Neural progenitor cell (in vitro differentiated cells): ENCODE results near the gene ADRA2A. TPM values are rescaled to one million over a fixed set of nuclear protein-coding genes. Genes with fewer than 3 reads are reported as not detected.
A peak's percentile ranks its signal among the peaks of the same experiment; 100 is the strongest.

ENCODE experiments used
- DNase-seq: peaks from one replicate; pipeline ENCODE4 v3.0.0-alpha.2; 2016; ENCODE audit warnings: low spot score
- H2AFZ ChIP-seq: fragments of 200-600 bp; sonication (generic); replicated peaks from 2 replicates; pipeline ENCODE4 v1.6.1; 2016; ENCODE audit warnings: antibody characterized with exemption
- H3F3A ChIP-seq: fragments of 200-600 bp; sonication (generic); 2 replicates; pipeline ENCODE4 v1.6.1; 2016; ENCODE audit warnings: antibody characterized with exemption, low read depth
- H3K27ac ChIP-seq: fragments of 200-600 bp; sonication (generic); 2 replicates; pipeline ENCODE4 v1.5.1; 2016; ENCODE audit warnings: mild to moderate bottlenecking
- H3K27me3 ChIP-seq: fragments of 200-600 bp; sonication (generic); 2 replicates; pipeline ENCODE4 v1.6.1; 2016; ENCODE audit warnings: mild to moderate bottlenecking, moderate library complexity
- H3K36me3 ChIP-seq: fragments of 200-600 bp; sonication (generic); 2 replicates; pipeline ENCODE4 v1.5.1; 2016
- H3K4me1 ChIP-seq: fragments of 200-600 bp; sonication (generic); 2 replicates; pipeline ENCODE4 v1.6.1; 2016; ENCODE audit warnings: mixed run types
- H3K4me2 ChIP-seq: fragments of 200-600 bp; sonication (generic); 2 replicates; pipeline ENCODE4 v1.6.1; 2016
- H3K4me3 ChIP-seq: fragments of 200-600 bp; sonication (generic); 2 replicates; pipeline ENCODE4 v1.5.1; 2016
- H3K79me2 ChIP-seq: fragments of 200-600 bp; sonication (generic); 2 replicates; pipeline ENCODE4 v1.6.1; 2016; ENCODE audit warnings: low read depth
- H3K9ac ChIP-seq: fragments of 200-600 bp; sonication (generic); 2 replicates; pipeline ENCODE4 v1.6.1; 2016
- H3K9me3 ChIP-seq: fragments of 200-600 bp; sonication (generic); 2 replicates; pipeline ENCODE4 v1.5.1; 2016; ENCODE audit warnings: low read depth
- H4K20me1 ChIP-seq: fragments of 200-600 bp; sonication (generic); 2 replicates; pipeline ENCODE4 v1.6.1; 2016; ENCODE audit warnings: low read depth
- H3K27ac Mint-ChIP-seq: 3 replicates; pipeline ENCODE4 v1.8.0; 2021; ENCODE audit warnings: mixed read lengths
- H3K27me3 Mint-ChIP-seq: 2 replicates; pipeline ENCODE4 v1.8.0; 2022; ENCODE audit warnings: low read depth, mild to moderate bottlenecking, inconsistent platforms, moderate library complexity, mixed read lengths; ENCODE audit not compliant: insufficient read depth
- H3K36me3 Mint-ChIP-seq: 3 replicates; pipeline ENCODE4 v1.8.0; 2021; ENCODE audit warnings: mixed read lengths
- H3K4me1 Mint-ChIP-seq: 3 replicates; pipeline ENCODE4 v1.8.0; 2021; ENCODE audit warnings: mixed read lengths
- H3K4me3 Mint-ChIP-seq: 3 replicates; pipeline ENCODE4 v1.8.0; 2021; ENCODE audit warnings: mild to moderate bottlenecking, moderate library complexity, mixed read lengths
- H3K9me3 Mint-ChIP-seq: 3 replicates; pipeline ENCODE4 v1.8.0; 2020; ENCODE audit warnings: mixed read lengths
- EZH2 ChIP-seq: fragments of 200-600 bp; sonication (generic); IDR thresholded peaks from 2 replicates; pipeline ENCODE4 v1.6.1; 2017; ENCODE audit warnings: antibody characterized with exemption, mild to moderate bottlenecking, moderate library complexity
- EZH2phosphoT487 ChIP-seq: fragments of 200-600 bp; sonication (generic); IDR thresholded peaks from 2 replicates; pipeline ENCODE4 v1.6.1; 2017; ENCODE audit warnings: antibody characterized with exemption
- total RNA-seq: library from RNA; depleted of rRNA; stranded (reverse); fragments of >200 nt; gene quantifications from 2 replicates; pipeline ENCODE4 v1.2.3, GENCODE V29; 2015; ENCODE audit warnings: low replicate concordance
- TF ChIP-seq, protein P1 (sequence below): fragments of 200-600 bp; sonication (generic); IDR thresholded peaks from 2 replicates; pipeline ENCODE4 v1.5.1; 2017; ENCODE audit warnings: antibody characterized with exemption, mild to moderate bottlenecking

Gene ADRA2A
- total RNA-seq, 1 donor from 2014 or later: not detected

DNA sequence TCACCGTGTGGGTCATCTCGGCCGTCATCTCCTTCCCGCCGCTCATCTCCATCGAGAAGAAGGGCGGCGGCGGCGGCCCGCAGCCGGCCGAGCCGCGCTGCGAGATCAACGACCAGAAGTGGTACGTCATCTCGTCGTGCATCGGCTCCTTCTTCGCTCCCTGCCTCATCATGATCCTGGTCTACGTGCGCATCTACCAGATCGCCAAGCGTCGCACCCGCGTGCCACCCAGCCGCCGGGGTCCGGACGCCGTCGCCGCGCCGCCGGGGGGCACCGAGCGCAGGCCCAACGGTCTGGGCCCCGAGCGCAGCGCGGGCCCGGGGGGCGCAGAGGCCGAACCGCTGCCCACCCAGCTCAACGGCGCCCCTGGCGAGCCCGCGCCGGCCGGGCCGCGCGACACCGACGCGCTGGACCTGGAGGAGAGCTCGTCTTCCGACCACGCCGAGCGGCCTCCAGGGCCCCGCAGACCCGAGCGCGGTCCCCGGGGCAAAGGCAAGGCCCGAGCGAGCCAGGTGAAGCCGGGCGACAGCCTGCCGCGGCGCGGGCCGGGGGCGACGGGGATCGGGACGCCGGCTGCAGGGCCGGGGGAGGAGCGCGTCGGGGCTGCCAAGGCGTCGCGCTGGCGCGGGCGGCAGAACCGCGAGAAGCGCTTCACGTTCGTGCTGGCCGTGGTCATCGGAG is 1.8 kb downstream of the ADRA2A start:
- H3K4me2 ChIP-seq: peak overlapping the region; percentile 89
- TF ChIP-seq EZH2: peak; percentile 70
- TF ChIP-seq EZH2phosphoT487: peak; percentile 29
- TF ChIP-seq, protein P1, sequence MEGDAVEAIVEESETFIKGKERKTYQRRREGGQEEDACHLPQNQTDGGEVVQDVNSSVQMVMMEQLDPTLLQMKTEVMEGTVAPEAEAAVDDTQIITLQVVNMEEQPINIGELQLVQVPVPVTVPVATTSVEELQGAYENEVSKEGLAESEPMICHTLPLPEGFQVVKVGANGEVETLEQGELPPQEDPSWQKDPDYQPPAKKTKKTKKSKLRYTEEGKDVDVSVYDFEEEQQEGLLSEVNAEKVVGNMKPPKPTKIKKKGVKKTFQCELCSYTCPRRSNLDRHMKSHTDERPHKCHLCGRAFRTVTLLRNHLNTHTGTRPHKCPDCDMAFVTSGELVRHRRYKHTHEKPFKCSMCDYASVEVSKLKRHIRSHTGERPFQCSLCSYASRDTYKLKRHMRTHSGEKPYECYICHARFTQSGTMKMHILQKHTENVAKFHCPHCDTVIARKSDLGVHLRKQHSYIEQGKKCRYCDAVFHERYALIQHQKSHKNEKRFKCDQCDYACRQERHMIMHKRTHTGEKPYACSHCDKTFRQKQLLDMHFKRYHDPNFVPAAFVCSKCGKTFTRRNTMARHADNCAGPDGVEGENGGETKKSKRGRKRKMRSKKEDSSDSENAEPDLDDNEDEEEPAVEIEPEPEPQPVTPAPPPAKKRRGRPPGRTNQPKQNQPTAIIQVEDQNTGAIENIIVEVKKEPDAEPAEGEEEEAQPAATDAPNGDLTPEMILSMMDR: peak; percentile 12

DNA sequence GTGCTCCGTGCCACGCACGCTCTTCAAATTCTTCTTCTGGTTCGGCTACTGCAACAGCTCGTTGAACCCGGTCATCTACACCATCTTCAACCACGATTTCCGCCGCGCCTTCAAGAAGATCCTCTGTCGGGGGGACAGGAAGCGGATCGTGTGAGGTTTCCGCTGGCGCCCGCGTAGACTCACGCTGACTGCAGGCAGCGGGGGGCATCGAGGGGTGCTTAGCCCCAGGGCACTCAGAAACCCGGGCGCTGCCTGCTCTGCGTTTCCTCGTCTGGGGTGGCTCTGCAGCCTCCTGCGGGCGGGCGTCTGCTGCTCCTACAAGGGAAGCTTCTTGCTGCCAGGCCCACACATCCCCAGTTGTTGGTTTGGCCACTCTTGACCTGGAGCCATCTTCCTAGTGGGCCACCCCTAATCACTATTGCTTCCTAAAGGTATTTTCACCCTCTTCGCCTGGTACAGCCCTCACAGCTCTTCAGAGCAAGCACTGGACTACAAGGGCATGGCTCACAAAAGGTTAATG is 2.5 kb downstream of the ADRA2A start:
- Histone ChIP-seq H4K20me1 (no peaks in the 10 kb centered on the region), H3K9me3 (no peaks in the 10 kb centered on the region), H3K9ac (no peak overlapping the region), H3K4me3 (no peak overlapping the region), H3K79me2 (no peaks in the 10 kb centered on the region), H3F3A (peaks cover 11% of the 10 kb centered on the region), H2AFZ (no peak overlapping the region), H3K4me1 (no peaks in the 10 kb centered on the region), H3K4me2 (peak overlapping the region; percentile 38), H3K27ac (no peak overlapping the region), H3K36me3 (no peaks in the 10 kb centered on the region), H3K27me3 (peaks cover 72% of the 10 kb centered on the region)
- Mint-ChIP-seq H3K4me3 (peak overlapping the region; percentile 80), H3K36me3 (peaks cover 2% of the 10 kb centered on the region), H3K27ac (no peak overlapping the region), H3K27me3 (peaks cover 28% of the 10 kb centered on the region), H3K9me3 (peaks cover 8% of the 10 kb centered on the region), H3K4me1 (peaks cover 15% of the 10 kb centered on the region)
- no peak for DNase-seq
- TF ChIP-seq EZH2 (peak; percentile 32), EZH2phosphoT487 (no peak)
- TF ChIP-seq, protein P1: no peak

More for the DNA sequence above, 1.8 kb downstream of the ADRA2A start:
- Histone ChIP-seq H3F3A (peaks cover 11% of the 10 kb centered on the region), H3K79me2 (no peaks in the 10 kb centered on the region), H3K27me3 (peaks cover 75% of the 10 kb centered on the region), H3K9ac (no peak overlapping the region), H3K4me1 (no peaks in the 10 kb centered on the region), H2AFZ (no peak overlapping the region), H3K4me3 (peak overlapping the region; percentile 62), H3K36me3 (no peaks in the 10 kb centered on the region), H3K27ac (no peak overlapping the region), H3K9me3 (no peaks in the 10 kb centered on the region), H4K20me1 (no peaks in the 10 kb centered on the region)
- DNase-seq: peak; percentile 40
- H3K27me3 Mint-ChIP-seq: peaks cover 21% of the 10 kb centered on the region
- peaks cover 8% of the 10 kb centered on the region for H3K9me3 Mint-ChIP-seq
- H3K36me3 Mint-ChIP-seq: peaks cover 2% of the 10 kb centered on the region
- peaks cover 15% of the 10 kb centered on the region for H3K4me1 Mint-ChIP-seq
- no peak overlapping the region for H3K27ac Mint-ChIP-seq
- H3K4me3 Mint-ChIP-seq: peak overlapping the region; percentile 80

DNA sequence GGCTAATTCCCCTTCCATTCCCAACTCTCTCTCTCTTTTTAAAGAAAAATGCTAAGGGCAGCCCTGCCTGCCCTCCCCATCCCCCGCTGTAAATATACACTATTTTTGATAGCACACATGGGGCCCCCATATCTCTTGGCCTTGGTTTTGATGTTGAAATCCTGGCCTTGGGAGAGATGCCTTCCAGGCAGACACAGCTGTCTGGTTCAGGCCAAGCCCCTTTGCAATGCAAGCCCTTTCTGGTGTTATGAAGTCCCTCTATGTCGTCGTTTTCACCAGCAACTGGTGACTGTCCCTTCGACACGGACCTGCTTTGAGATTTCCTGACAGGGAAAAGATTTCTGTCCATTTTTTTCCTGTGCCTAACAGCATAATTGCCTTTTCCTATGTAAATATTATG is 3.0 kb downstream of the ADRA2A start:
- Histone ChIP-seq H3K27ac (no peak overlapping the region), H3K27me3 (peaks cover 67% of the 10 kb centered on the region), H3K4me1 (no peaks in the 10 kb centered on the region), H3K79me2 (no peaks in the 10 kb centered on the region), H3F3A (peaks cover 11% of the 10 kb centered on the region), H3K4me3 (no peak overlapping the region), H4K20me1 (no peaks in the 10 kb centered on the region), H2AFZ (no peak overlapping the region), H3K4me2 (no peak overlapping the region), H3K9me3 (no peaks in the 10 kb centered on the region), H3K36me3 (no peaks in the 10 kb centered on the region), H3K9ac (no peak overlapping the region)
- Mint-ChIP-seq H3K36me3 (peaks cover 2% of the 10 kb centered on the region), H3K4me1 (peaks cover 15% of the 10 kb centered on the region), H3K27ac (no peak overlapping the region), H3K9me3 (peaks cover 8% of the 10 kb centered on the region), H3K4me3 (peak overlapping the region; percentile 80), H3K27me3 (peaks cover 29% of the 10 kb centered on the region)
- TF ChIP-seq, protein P1: no peak
- TF ChIP-seq EZH2 (no peak), EZH2phosphoT487 (no peak)
- DNase-seq: no peak
